Karpas-422 (cell line): ENCODE data around the gene SIRPB1. TPM values are rescaled to one million over a fixed set of nuclear protein-coding genes. Genes with fewer than 3 reads are reported as not detected.

Experiments
- DNase-seq: peaks from one replicate; pipeline ENCODE4 v3.0.0-alpha.2; 2015
- H2AFZ ChIP-seq: fragments of 200-600 bp; sonication (generic); 2 replicates; pipeline ENCODE4 v1.6.1; 2014; ENCODE audit warnings: antibody characterized with exemption, low read length, mixed read lengths
- H3K27ac ChIP-seq: fragments of 200-600 bp; sonication (generic); 2 replicates; pipeline ENCODE4 v1.5.1; 2014; ENCODE audit warnings: mild to moderate bottlenecking, low read length, moderate library complexity
- H3K27me3 ChIP-seq: fragments of 200-600 bp; sonication (generic); 2 replicates; pipeline ENCODE4 v1.6.1; 2014; ENCODE audit warnings: low read length, mixed read lengths
- H3K36me3 ChIP-seq: fragments of 200-600 bp; sonication (generic); 2 replicates; pipeline ENCODE4 v1.6.1; 2014; ENCODE audit warnings: low read length, mixed read lengths; ENCODE audit not compliant: insufficient read depth
- H3K4me1 ChIP-seq: fragments of 200-600 bp; sonication (generic); 2 replicates; pipeline ENCODE4 v1.6.1; 2014; ENCODE audit warnings: mild to moderate bottlenecking, low read length, mixed read lengths
- H3K4me2 ChIP-seq: fragments of 200-600 bp; sonication (generic); 2 replicates; pipeline ENCODE4 v1.6.1; 2014; ENCODE audit warnings: low read length, low read depth, mild to moderate bottlenecking; ENCODE audit not compliant: poor library complexity, severe bottlenecking
- H3K4me3 ChIP-seq: fragments of 200-600 bp; sonication (generic); 2 replicates; pipeline ENCODE4 v1.5.1; 2014; ENCODE audit warnings: mild to moderate bottlenecking, antibody characterized with exemption, low read length, mixed read lengths
- H3K79me2 ChIP-seq: fragments of 200-600 bp; sonication (generic); 2 replicates; pipeline ENCODE4 v1.6.1; 2014; ENCODE audit warnings: mild to moderate bottlenecking, low read length, mixed read lengths
- H3K9ac ChIP-seq: fragments of 200-600 bp; sonication (generic); 2 replicates; pipeline ENCODE4 v1.6.0; 2014; ENCODE audit warnings: low read length
- H3K9me2 ChIP-seq: fragments of 200-600 bp; sonication (generic), shearing (Covaris generic); replicated peaks from 2 replicates; pipeline ENCODE4 v1.6.0; 2014; ENCODE audit warnings: mild to moderate bottlenecking, low read length, moderate library complexity; ENCODE audit not compliant: insufficient read depth
- H3K9me3 ChIP-seq: fragments of 300-700, 200-600 bp; sonication (generic); 2 replicates; pipeline ENCODE4 v1.6.1; 2014; ENCODE audit warnings: low read length, mixed read lengths
- H4K20me1 ChIP-seq: fragments of 200-600 bp; sonication (generic); 2 replicates; pipeline ENCODE4 v1.6.1; 2014; ENCODE audit warnings: mild to moderate bottlenecking, antibody characterized with exemption, low read length, low read depth; ENCODE audit not compliant: insufficient read depth
- total RNA-seq: library from RNA; depleted of rRNA; stranded (reverse); fragments of >200 nt; shearing (Covaris generic); gene quantifications from 2 replicates; pipeline ENCODE4 v1.2.3, GENCODE V29; 2014; ENCODE audit warnings: low replicate concordance; rRNA removed

Gene SIRPB1
- 0.18 and 0.45 TPM in 2 replicates for total RNA-seq

DNA sequence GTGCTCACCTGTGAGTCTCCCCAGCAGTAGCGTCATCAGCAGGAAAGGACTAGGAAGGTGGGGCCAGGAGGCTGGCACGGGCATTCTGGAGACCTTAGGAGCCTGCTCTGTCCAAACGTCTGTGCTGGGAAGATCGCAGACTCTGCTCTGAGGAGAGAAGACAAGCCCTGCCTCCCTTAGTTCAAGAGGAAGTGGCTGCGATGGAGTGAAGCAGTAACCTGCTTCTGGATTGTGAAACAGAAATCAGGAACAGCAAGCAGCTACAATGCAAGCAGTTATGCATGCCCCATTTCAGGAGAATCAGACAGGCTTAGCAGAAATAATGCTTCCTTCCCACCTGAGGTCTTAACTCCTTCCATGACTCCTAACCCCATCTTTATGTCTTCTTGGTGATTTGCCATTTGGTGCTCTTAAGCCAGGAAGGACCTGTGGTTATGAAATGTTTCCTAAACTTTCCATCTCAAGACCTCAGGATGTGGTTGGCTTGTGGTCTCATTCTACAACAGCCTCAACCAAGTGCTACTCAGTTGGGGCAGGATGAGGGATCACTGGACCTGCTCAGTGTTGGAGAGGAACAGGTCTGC lies at the start of gene SIRPB1:
Gene SIRPB1, minus strand, starts transcription at position 149 of the 584 bp plus-strand sequence. Its CDS starts 65 bp downstream, at position 84.
- H3K27me3 ChIP-seq, result no peaks in the 10 kb centered on the region
- no peaks in the 10 kb centered on the region for H3K79me2 ChIP-seq
- no peak within 1 kb of the TSS for H3K27ac ChIP-seq
- no peak within 1 kb of the TSS for H3K4me2 ChIP-seq
- no peak within 1 kb of the TSS for H3K9ac ChIP-seq
- H2AFZ ChIP-seq, result no peak within 1 kb of the TSS
- H4K20me1 ChIP-seq, result no peaks in the 10 kb centered on the region
- H3K4me3 ChIP-seq, result no peak within 1 kb of the TSS
- peaks cover 8% of the 10 kb centered on the region for H3K4me1 ChIP-seq
- H3K36me3 ChIP-seq, result no peaks in the 10 kb centered on the region
- H3K9me3 ChIP-seq, result no peaks in the 10 kb centered on the region
- DNase-seq, result no peak
- H3K9me2 ChIP-seq, result no peaks in the 10 kb centered on the region

DNA sequence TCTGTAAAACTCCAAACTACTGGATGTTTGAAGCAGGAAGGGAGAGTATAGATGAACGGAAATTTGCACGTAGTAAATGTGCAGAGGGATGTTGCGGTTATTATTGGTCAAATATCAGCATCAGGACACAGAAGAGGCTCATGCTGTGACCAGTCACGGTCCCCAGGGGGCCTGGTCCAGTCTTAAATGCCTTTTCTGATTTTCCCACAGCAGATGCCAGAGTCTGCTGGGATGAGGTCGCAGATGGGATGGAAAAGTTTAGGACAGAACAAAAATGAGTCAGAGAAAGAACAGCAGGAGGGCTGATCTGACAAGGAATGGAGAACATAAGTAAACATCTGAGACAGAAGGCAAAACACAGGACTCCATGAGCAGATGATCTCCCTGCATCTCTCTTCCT lies 49.5 kb upstream of the SIRPB1 start:
- DNase-seq, result no peak
- no peaks in the 10 kb centered on the region for H4K20me1 ChIP-seq
- H3K36me3 ChIP-seq, result no peaks in the 10 kb centered on the region
- H3K4me2 ChIP-seq, result no peak overlapping the region
- H3K9ac ChIP-seq, result no peak overlapping the region
- no peaks in the 10 kb centered on the region for H3K9me3 ChIP-seq
- no peak overlapping the region for H3K27ac ChIP-seq
- H3K9me2 ChIP-seq, result no peaks in the 10 kb centered on the region
- H3K27me3 ChIP-seq, result no peaks in the 10 kb centered on the region
- H3K4me3 ChIP-seq, result no peak overlapping the region
- H3K4me1 ChIP-seq, result no peaks in the 10 kb centered on the region
- no peak overlapping the region for H2AFZ ChIP-seq
- no peaks in the 10 kb centered on the region for H3K79me2 ChIP-seq

DNA sequence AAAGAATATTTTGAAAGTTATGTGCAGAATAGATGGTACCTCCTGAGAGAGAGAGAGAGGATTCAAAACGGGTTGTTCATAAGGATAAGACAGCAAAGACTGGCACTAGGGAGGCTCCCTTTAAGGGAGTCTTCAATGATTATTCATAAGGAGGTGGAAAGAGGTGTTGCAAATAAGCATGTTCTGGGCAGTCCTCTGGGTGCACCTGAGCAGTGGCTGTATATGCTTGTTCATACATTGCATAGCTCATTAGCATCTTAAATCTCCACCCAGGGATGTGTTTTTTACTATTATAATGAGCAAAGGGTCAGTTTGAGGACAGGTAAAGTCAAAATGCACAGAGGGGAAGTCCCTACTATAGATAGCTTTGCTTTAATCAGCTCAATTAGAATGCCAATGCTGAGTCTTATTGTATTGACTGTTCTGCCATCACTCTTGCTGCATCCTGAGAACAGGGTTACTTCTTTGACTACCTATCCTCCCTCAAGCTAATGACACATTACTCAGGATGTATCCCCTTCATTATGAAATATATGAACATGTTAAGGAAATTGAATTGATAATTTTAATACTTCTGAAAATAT lies 47.8 kb upstream of the SIRPB1 start:
- H3K36me3 ChIP-seq, result no peaks in the 10 kb centered on the region
- no peaks in the 10 kb centered on the region for H3K27me3 ChIP-seq
- no peak overlapping the region for H3K4me2 ChIP-seq
- H3K4me3 ChIP-seq, result no peak overlapping the region
- H3K9me3 ChIP-seq, result no peaks in the 10 kb centered on the region
- peaks cover 6% of the 10 kb centered on the region; the same call in 1 of the 2 replicates for H3K4me1 ChIP-seq
- H3K9ac ChIP-seq, result no peak overlapping the region
- no peaks in the 10 kb centered on the region for H3K9me2 ChIP-seq
- H4K20me1 ChIP-seq, result no peaks in the 10 kb centered on the region
- no peak for DNase-seq
- no peak overlapping the region for H3K27ac ChIP-seq
- H2AFZ ChIP-seq, result no peak overlapping the region
- H3K79me2 ChIP-seq, result no peaks in the 10 kb centered on the region

DNA sequence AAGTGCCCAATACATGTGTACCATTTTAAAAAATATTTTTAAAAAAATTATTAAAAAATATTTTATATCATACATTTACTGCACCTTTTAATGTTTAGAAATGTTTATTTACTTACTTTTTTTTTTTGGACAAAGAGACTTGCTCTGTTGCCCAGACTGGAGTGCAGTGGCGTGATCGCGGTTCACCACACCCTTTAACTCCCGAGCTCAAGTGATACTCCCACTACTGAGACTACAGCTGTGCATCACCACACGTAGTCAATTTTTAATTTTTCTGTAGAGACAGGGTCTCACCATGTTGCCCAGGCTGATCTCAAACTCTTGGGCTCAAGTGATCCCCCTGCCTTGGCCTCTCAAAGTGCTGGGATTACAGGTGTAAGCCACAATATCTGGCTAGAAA lies 47.0 kb upstream of the SIRPB1 start:
- Histone ChIP-seq H2AFZ (no peak overlapping the region), H3K36me3 (no peaks in the 10 kb centered on the region), H3K27ac (no peak overlapping the region), H3K4me3 (no peak overlapping the region), H3K4me2 (no peak overlapping the region), H3K4me1 (peaks cover 8% of the 10 kb centered on the region; the same call in 1 of the 2 replicates), H3K9me3 (no peaks in the 10 kb centered on the region), H4K20me1 (no peaks in the 10 kb centered on the region), H3K9me2 (no peaks in the 10 kb centered on the region), H3K27me3 (no peaks in the 10 kb centered on the region), H3K79me2 (no peaks in the 10 kb centered on the region), H3K9ac (no peak overlapping the region)
- no peak for DNase-seq

DNA sequence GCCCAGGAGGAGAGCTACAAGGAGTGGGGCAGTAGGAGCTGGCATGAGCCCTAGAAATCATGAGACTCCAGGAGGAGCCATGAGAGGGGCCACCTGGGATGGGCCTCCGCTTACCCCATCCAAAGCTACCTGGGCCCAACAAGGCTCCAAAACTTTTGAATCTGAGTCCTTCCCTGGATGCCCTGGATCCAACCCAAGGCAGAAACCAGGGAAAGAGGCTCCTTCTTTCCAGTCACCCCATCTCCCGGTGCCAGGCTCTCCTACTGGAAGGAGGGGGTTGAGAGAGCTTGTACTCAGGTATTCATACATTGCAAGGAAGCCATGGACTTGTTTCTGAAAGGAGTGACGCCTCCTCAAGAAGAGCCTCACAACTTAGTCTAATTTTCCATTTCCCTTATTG lies 45.5 kb upstream of the SIRPB1 start:
- H2AFZ ChIP-seq, result no peak overlapping the region
- no peak overlapping the region for H3K4me3 ChIP-seq

DNA sequence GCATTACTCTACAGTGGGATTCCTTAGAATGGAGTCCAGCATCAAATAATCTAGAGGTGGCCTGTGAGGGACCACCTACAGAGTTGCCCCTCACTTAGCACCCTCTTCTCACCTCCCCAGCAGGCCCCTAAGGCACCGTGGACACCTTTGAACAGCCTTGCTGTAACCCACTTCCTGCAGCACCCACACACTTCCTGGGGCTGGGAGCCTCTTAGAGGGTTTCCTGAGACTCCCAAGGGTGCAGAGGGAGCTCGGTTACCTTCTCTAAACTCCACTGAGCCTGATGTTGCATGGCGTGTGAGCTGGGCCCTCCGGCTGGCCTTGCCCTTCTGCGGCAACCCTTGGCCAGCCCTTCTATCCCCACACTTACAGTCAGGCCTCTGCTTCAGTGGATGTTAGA lies 45.1 kb upstream of the SIRPB1 start:
- Histone ChIP-seq H3K36me3 (no peaks in the 10 kb centered on the region), H3K9me2 (no peaks in the 10 kb centered on the region), H4K20me1 (no peaks in the 10 kb centered on the region), H3K4me1 (peaks cover 8% of the 10 kb centered on the region; the same call in 1 of the 2 replicates), H3K27me3 (no peaks in the 10 kb centered on the region), H3K4me2 (no peak overlapping the region), H3K4me3 (no peak overlapping the region), H2AFZ (no peak overlapping the region), H3K9me3 (no peaks in the 10 kb centered on the region), H3K27ac (no peak overlapping the region), H3K9ac (no peak overlapping the region), H3K79me2 (no peaks in the 10 kb centered on the region)
- DNase-seq, result no peak

More for the DNA sequence above, 45.5 kb upstream of the SIRPB1 start:
- Histone ChIP-seq H4K20me1 (no peaks in the 10 kb centered on the region), H3K36me3 (no peaks in the 10 kb centered on the region), H3K4me2 (no peak overlapping the region), H3K9me3 (no peaks in the 10 kb centered on the region), H3K27ac (no peak overlapping the region), H3K9me2 (no peaks in the 10 kb centered on the region), H3K27me3 (no peaks in the 10 kb centered on the region), H3K9ac (no peak overlapping the region), H3K79me2 (no peaks in the 10 kb centered on the region), H3K4me1 (peaks cover 8% of the 10 kb centered on the region; the same call in 1 of the 2 replicates)
- DNase-seq, result no peak

DNA sequence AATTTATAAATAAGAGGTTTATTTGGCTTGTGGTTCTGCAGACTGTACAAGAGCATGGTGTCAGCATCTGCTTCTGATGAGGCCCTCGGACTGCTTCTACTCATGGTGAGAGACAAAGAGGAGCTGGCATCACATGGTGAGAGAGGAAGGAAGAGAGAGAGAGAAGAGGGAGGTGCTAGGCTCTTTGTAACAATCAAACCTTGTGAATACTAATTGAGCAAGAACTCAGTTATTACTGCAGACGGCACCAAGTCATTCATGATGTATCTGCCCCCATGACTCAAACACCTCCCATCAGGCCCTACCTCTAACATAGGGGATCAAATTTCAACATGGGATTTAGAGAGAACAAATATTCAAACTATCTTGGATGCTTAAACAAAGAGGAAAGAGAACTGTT lies 44.1 kb upstream of the SIRPB1 start:
- Histone ChIP-seq H3K9me2 (no peaks in the 10 kb centered on the region), H3K27ac (no peak overlapping the region), H3K27me3 (no peaks in the 10 kb centered on the region), H4K20me1 (no peaks in the 10 kb centered on the region), H3K4me3 (no peak overlapping the region), H3K4me2 (no peak overlapping the region), H2AFZ (no peak overlapping the region), H3K36me3 (no peaks in the 10 kb centered on the region), H3K79me2 (no peaks in the 10 kb centered on the region), H3K9ac (no peak overlapping the region), H3K4me1 (peaks cover 8% of the 10 kb centered on the region; the same call in 1 of the 2 replicates), H3K9me3 (no peaks in the 10 kb centered on the region)
- DNase-seq, result no peak

DNA sequence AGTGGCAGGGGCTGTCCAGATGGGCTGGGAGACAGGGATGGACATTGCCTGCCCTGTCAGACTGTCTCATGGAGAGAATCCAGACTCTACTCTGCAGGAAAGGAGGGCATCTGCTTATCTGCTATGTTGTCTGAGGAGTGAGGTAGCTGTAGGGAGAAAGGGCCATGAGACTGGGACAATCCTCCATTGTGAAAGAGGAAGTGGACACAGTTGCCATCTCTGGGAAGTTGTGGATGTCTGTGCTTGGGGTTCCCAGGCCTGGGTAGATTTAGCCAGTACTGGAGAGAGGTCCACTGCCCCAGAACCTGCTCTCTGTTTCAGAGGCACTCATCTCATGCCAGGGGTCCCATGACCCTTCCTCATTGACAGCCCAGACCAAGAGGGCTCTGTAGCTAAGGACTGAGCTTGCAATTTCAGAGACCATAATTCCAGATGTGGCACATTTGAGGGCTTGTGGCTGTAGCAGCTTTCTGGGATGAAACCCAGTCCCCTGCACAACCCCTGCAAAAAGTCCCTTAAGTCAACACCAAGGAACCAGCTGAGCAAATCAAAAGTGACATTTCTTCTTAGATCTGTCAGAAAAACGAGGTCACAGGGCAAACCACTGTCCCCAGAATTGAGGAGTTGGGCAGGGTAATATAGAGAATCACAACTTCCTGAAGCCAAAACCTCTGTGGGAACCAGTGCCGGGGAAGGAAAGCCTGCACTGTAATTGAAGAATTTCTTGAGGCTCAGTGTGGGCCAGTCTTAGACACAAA lies 41.9 kb upstream of the SIRPB1 start:
- Histone ChIP-seq H3K9me2 (no peaks in the 10 kb centered on the region), H3K79me2 (no peaks in the 10 kb centered on the region), H4K20me1 (no peaks in the 10 kb centered on the region), H3K4me1 (peaks cover 8% of the 10 kb centered on the region; the same call in 1 of the 2 replicates), H3K9me3 (no peaks in the 10 kb centered on the region), H3K4me2 (no peak overlapping the region), H3K27me3 (no peaks in the 10 kb centered on the region), H3K27ac (no peak overlapping the region), H3K36me3 (no peaks in the 10 kb centered on the region), H2AFZ (no peak overlapping the region), H3K9ac (no peak overlapping the region), H3K4me3 (no peak overlapping the region)
- DNase-seq, result no peak
